ENCODE measurements around the gene CARD14. TPM values are rescaled to one million over a fixed set of nuclear protein-coding genes. Genes with fewer than 3 reads are reported as not detected.
A peak's percentile ranks its signal among the peaks of the same experiment; 100 is the strongest.

The CARD14 gene
- polyA plus RNA-seq, 3 donors from 2014 or later, result not detected

- Mint-ChIP-seq H3K36me3 (peaks cover under 1 to 12% (median 5%) of the 10 kb centered on the region in 3 donors), H3K27me3 (ENCODE audit: low read depth in 3 of 3) (peaks cover 7 to 14% (median 13%) of the 10 kb centered on the region in 3 donors), H3K4me3 (peak overlapping the region; percentile 73 to 87 (median 80)), H3K9me3 (no peaks in the 10 kb centered on the region), H3K4me1 (peaks cover 37 to 40% of the 10 kb centered on the region in 2 donors), H3K27ac (peak overlapping the region in 5 of 6 donors; percentile 51 to 84 (median 62))
- no peak for DNase-seq
Observed at GRCh38 chr17:80221351-80222105, 51.7 kb downstream of the CARD14 start.

GRCh38 chr17:80222376-80223141, 52.7 kb downstream of the CARD14 start:
- H3K27me3 Mint-ChIP-seq (ENCODE audit: low read depth in 3 of 3), result peaks cover 7 to 14% (median 13%) of the 10 kb centered on the region in 3 donors
- H3K36me3 Mint-ChIP-seq, result peaks cover 0 to 7% (median 5%) of the 10 kb centered on the region in 3 donors
- no peaks in the 10 kb centered on the region for H3K9me3 Mint-ChIP-seq
- no peak for DNase-seq
- H3K27ac Mint-ChIP-seq, result peak overlapping the region in 2 of 6 donors; percentile 8 to 30
- H3K4me3 Mint-ChIP-seq, result peak overlapping the region in 4 of 5 donors; percentile 25 to 51 (median 44)
- peaks cover 33% of the 10 kb centered on the region in 2 donors for H3K4me1 Mint-ChIP-seq

GRCh38 chr17:80223142-80223815, 53.4 kb downstream of the CARD14 start:
- H3K4me1 Mint-ChIP-seq, result peaks cover 26 to 28% of the 10 kb centered on the region in 2 donors
- no peaks in the 10 kb centered on the region for H3K9me3 Mint-ChIP-seq
- peaks cover 7 to 14% (median 13%) of the 10 kb centered on the region in 3 donors for H3K27me3 Mint-ChIP-seq (ENCODE audit: low read depth in 3 of 3)
- peak overlapping the region in 3 of 6 donors; percentile 21 to 49 (median 31) for H3K27ac Mint-ChIP-seq
- H3K4me3 Mint-ChIP-seq, result peak overlapping the region in 2 of 5 donors; percentile 35 to 46
- DNase-seq, result no peak
- H3K36me3 Mint-ChIP-seq, result peaks cover 0 to 5% (median 4%) of the 10 kb centered on the region in 3 donors

- Mint-ChIP-seq H3K9me3 (no peaks in the 10 kb centered on the region), H3K4me3 (peak overlapping the region in 1 of 5 donors; percentile 24)
Observed at GRCh38 chr17:80223838-80224497, 54.1 kb downstream of the CARD14 start.

GRCh38 chr17:80224683-80225082, 54.9 kb downstream of the CARD14 start:
- Mint-ChIP-seq H3K4me3 (no peak overlapping the region), H3K36me3 (peaks cover 0 to 5% (median 4%) of the 10 kb centered on the region in 3 donors), H3K4me1 (peaks cover 12 to 14% of the 10 kb centered on the region in 2 donors), H3K27ac (peak overlapping the region in 2 of 6 donors; percentile 21 to 31), H3K27me3 (ENCODE audit: low read depth in 3 of 3) (peaks cover under 1 to 10% (median 9%) of the 10 kb centered on the region in 3 donors), H3K9me3 (no peaks in the 10 kb centered on the region)
- DNase-seq, result no peak

More at GRCh38 chr17:80223838-80224497, 54.1 kb downstream of the CARD14 start:
- H3K4me1 Mint-ChIP-seq, result peaks cover 19 to 21% of the 10 kb centered on the region in 2 donors
- H3K27me3 Mint-ChIP-seq (ENCODE audit: low read depth in 3 of 3), result peaks cover 5 to 15% (median 14%) of the 10 kb centered on the region in 3 donors
- no peak for DNase-seq
- H3K27ac Mint-ChIP-seq, result peak overlapping the region in 4 of 6 donors; percentile 21 to 60 (median 43)
- H3K36me3 Mint-ChIP-seq, result peaks cover 0 to 5% (median 4%) of the 10 kb centered on the region in 3 donors

- H3K27ac Mint-ChIP-seq, result no peak overlapping the region
- H3K4me1 Mint-ChIP-seq, result peaks cover 10 to 12% of the 10 kb centered on the region in 2 donors
- DNase-seq, result no peak
- peaks cover 0 to 9% (median 5%) of the 10 kb centered on the region in 3 donors for H3K27me3 Mint-ChIP-seq (ENCODE audit: low read depth in 3 of 3)
- no peak overlapping the region for H3K4me3 Mint-ChIP-seq
- H3K9me3 Mint-ChIP-seq, result no peaks in the 10 kb centered on the region
- peaks cover 3 to 8% (median 6%) of the 10 kb centered on the region in 3 donors for H3K36me3 Mint-ChIP-seq
Observed at GRCh38 chr17:80225230-80225629, 55.4 kb downstream of the CARD14 start.

- no peak overlapping the region for H3K27ac Mint-ChIP-seq
- peaks cover 9 to 23% (median 13%) of the 10 kb centered on the region in 3 donors for H3K36me3 Mint-ChIP-seq
- peaks cover 0 to 9% (median 5%) of the 10 kb centered on the region in 3 donors for H3K27me3 Mint-ChIP-seq (ENCODE audit: low read depth in 3 of 3)
- H3K4me1 Mint-ChIP-seq, result peaks cover 7 to 8% of the 10 kb centered on the region in 2 donors
- peaks cover 0 to 2% (median 0%) of the 10 kb centered on the region in 6 donors for H3K9me3 Mint-ChIP-seq
- H3K4me3 Mint-ChIP-seq, result no peak overlapping the region
- DNase-seq, result no peak
Observed at GRCh38 chr17:80227156-80227555, 57.3 kb downstream of the CARD14 start.

- no peak for DNase-seq
- Mint-ChIP-seq H3K36me3 (peaks cover 14 to 28% (median 16%) of the 10 kb centered on the region in 3 donors), H3K27me3 (ENCODE audit: low read depth in 3 of 3) (peaks cover 0 to 9% (median 5%) of the 10 kb centered on the region in 3 donors), H3K27ac (no peak overlapping the region), H3K4me3 (no peak overlapping the region), H3K4me1 (peaks cover 7 to 8% of the 10 kb centered on the region in 2 donors), H3K9me3 (peaks cover 0 to 7% (median 5%) of the 10 kb centered on the region in 6 donors)
Observed at GRCh38 chr17:80227666-80228065, 57.8 kb downstream of the CARD14 start.

- Mint-ChIP-seq H3K4me1 (peaks cover 5 to 7% of the 10 kb centered on the region in 2 donors), H3K9me3 (peaks cover 0 to 13% (median 11%) of the 10 kb centered on the region in 6 donors), H3K36me3 (peaks cover 19 to 33% (median 21%) of the 10 kb centered on the region in 3 donors), H3K27ac (no peak overlapping the region), H3K4me3 (no peak overlapping the region), H3K27me3 (ENCODE audit: low read depth in 3 of 3) (peaks cover 0 to 5% (median 5%) of the 10 kb centered on the region in 3 donors)
- no peak for DNase-seq
Observed at GRCh38 chr17:80228477-80228876, 58.6 kb downstream of the CARD14 start.

- peaks cover 0 to 7% (median 5%) of the 10 kb centered on the region in 3 donors for H3K27me3 Mint-ChIP-seq (ENCODE audit: low read depth in 3 of 3)
- no peak overlapping the region for H3K4me3 Mint-ChIP-seq
- peaks cover 2 to 4% of the 10 kb centered on the region in 2 donors for H3K4me1 Mint-ChIP-seq
- no peak overlapping the region for H3K27ac Mint-ChIP-seq
- DNase-seq, result no peak
- H3K9me3 Mint-ChIP-seq, result peaks cover 0 to 14% (median 13%) of the 10 kb centered on the region in 6 donors
- peaks cover 20 to 34% (median 24%) of the 10 kb centered on the region in 3 donors for H3K36me3 Mint-ChIP-seq
Observed at GRCh38 chr17:80229011-80229410, 59.2 kb downstream of the CARD14 start.

GRCh38 chr17:80232438-80232837, 62.6 kb downstream of the CARD14 start:
- DNase-seq, result no peak
- Mint-ChIP-seq H3K9me3 (peaks cover 0 to 20% (median 16%) of the 10 kb centered on the region in 6 donors), H3K36me3 (peaks cover 28 to 36% (median 30%) of the 10 kb centered on the region in 3 donors), H3K27me3 (ENCODE audit: low read depth in 3 of 3) (peaks cover 0 to 5% (median 3%) of the 10 kb centered on the region in 3 donors), H3K4me1 (no peaks in the 10 kb centered on the region), H3K4me3 (no peak overlapping the region), H3K27ac (no peak overlapping the region)

- H3K27me3 Mint-ChIP-seq (ENCODE audit: low read depth in 3 of 3), result peaks cover 0 to 5% (median 3%) of the 10 kb centered on the region in 3 donors
- H3K27ac Mint-ChIP-seq, result no peak overlapping the region
- H3K4me1 Mint-ChIP-seq, result no peaks in the 10 kb centered on the region
- peaks cover 33 to 40% (median 36%) of the 10 kb centered on the region in 3 donors for H3K36me3 Mint-ChIP-seq
- no peak overlapping the region for H3K4me3 Mint-ChIP-seq
- H3K9me3 Mint-ChIP-seq, result peaks cover 0 to 20% (median 16%) of the 10 kb centered on the region in 6 donors
- DNase-seq, result no peak
Observed at GRCh38 chr17:80233202-80233601, 63.4 kb downstream of the CARD14 start.

All from immature natural killer cell (primary cell).